ENCODE results near the gene PPP2R1A.

Gene PPP2R1A

DNA sequence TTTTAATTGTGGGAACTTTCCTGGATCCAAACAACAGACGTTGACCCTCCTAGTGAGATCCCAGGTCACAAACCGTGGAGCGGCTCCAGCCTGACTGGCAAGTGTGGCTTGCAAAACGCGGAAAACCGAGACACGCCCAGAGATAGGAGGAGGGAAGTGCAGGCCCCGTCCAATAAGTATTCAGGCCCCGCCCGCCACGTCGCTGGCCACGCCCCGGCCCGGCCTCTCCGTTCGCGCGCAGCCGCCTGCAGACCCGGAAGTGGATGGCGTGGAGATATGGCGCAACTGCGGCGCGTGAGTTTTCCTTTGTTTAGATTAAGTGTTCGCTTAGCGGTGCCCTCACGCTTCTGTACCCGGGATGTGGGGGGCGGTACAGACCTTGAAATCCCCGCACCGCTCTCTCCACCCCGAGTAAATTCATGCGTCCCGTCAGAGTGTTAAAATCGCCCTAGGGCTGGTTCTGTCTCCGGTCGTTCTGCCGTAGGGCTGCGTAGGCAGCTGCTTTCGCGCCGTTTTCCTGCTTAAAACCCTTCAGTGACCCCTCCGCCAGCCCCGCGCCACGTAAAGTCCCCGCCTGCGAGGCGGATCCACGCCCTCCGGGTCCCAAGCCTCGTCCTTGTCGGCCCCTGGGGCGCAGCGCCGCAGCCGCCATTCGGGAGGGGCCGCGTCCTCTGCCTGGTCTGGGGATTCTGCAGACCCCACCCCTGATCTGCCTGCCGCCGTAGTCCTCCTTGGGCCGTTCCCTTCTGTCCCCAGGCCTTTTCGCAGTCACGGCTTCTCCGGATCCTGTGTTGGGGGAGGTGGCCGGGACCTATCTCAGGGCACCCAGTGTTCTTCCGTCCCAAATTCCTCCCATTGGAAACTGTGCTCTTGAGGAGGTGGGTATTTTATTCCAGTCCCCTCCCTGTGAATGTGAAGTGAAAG is 79.7 kb downstream of the PPP2R1A start, which contains the start of gene ZNF766:
Gene ZNF766, plus strand, starts transcription at position 250 of the 924 bp plus-strand sequence. Its CDS starts 27 bp downstream, at position 277.
- peak within 1 kb of the TSS; percentile 94 for H3K4me3 ChIP-seq (replicated peaks; ENCODE audit: low read depth, low read length)
- peak; percentile 96 for DNase-seq (ENCODE audit: low read depth)
- TF ChIP-seq, protein P1, sequence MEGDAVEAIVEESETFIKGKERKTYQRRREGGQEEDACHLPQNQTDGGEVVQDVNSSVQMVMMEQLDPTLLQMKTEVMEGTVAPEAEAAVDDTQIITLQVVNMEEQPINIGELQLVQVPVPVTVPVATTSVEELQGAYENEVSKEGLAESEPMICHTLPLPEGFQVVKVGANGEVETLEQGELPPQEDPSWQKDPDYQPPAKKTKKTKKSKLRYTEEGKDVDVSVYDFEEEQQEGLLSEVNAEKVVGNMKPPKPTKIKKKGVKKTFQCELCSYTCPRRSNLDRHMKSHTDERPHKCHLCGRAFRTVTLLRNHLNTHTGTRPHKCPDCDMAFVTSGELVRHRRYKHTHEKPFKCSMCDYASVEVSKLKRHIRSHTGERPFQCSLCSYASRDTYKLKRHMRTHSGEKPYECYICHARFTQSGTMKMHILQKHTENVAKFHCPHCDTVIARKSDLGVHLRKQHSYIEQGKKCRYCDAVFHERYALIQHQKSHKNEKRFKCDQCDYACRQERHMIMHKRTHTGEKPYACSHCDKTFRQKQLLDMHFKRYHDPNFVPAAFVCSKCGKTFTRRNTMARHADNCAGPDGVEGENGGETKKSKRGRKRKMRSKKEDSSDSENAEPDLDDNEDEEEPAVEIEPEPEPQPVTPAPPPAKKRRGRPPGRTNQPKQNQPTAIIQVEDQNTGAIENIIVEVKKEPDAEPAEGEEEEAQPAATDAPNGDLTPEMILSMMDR (IDR thresholded peaks at IDR 0.05; ENCODE audit: low read length, missing control alignments) = no peak

DNA sequence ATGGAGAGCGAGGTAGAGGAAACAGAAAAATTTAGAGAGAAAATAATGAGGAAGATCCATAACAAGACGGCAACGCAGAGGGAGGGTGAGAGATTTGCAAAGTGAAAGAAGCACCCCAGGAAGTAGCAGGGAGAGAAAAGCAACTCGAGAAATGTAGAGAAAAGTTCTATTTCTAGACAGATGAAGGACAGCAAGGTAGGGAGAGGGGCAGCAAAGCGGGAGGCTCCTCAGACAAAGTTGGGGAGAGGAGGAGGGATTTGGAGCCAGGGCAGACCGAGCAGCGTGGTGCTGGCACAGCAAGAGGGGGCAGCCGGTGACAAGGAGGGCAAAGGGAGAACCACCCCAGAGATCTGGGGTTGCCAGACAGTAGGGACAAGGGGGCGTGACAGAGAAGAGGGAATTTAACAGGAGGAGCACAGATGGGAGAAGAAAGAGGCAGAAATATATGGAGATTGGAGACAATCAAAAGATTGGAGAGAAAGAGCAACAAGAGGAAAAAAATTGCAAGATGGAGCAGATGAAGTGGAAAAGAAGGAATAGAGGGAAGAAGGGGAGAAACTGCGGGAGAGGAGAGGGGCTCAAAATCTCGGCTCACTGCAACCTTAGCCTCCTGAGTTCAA is 80.5 kb downstream of the PPP2R1A start:
- TF ChIP-seq, protein P1 (IDR thresholded peaks at IDR 0.05; ENCODE audit: low read length, missing control alignments) = no peak
- H3K4me3 ChIP-seq (replicated peaks; ENCODE audit: low read depth, low read length) = peak overlapping the region; percentile 94
- no peak for DNase-seq (ENCODE audit: low read depth)

DNA sequence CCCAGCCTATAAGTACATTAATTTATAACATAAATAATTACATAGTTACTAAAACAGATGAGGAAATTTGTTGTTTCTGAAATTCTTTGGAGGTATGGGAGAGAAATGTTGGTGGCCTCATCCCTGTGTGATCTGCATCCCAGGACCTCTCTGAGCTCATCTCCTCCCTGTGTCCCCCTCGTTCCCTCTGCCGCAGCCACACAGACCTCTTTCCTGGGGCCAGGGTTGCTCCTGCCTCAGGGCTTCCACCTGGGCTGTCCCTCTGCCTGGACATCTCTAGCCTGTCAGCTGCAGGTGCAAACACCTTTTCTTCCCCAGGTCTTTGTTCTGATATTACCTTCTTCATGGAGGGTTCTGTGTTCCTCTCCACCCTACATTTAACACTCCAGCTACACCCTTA is 83.4 kb downstream of the PPP2R1A start:
- no peak for DNase-seq (ENCODE audit: low read depth)
- TF ChIP-seq, protein P1 (IDR thresholded peaks at IDR 0.05; ENCODE audit: low read length, missing control alignments) = no peak
- no peak overlapping the region for H3K4me3 ChIP-seq (replicated peaks; ENCODE audit: low read depth, low read length)

DNA sequence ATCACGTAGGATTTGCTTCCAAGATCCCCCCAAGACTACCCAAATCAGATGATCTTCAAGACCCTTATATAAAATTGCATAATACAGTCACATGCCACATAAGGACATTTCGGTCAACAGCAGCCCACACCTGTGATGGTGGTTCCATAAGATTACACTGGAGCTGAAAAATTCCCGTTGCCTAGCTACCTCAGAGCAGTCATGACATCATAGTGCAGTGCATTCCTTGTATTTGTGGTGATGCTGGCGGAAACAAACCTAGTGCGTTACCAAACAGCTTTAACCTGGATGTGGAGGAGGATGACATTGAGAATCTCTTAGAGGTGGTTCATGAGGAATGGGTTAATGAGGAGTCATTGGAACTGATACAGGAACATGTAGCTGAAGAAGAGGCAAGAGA is 84.3 kb downstream of the PPP2R1A start:
- DNase-seq (ENCODE audit: low read depth) = no peak

DNA sequence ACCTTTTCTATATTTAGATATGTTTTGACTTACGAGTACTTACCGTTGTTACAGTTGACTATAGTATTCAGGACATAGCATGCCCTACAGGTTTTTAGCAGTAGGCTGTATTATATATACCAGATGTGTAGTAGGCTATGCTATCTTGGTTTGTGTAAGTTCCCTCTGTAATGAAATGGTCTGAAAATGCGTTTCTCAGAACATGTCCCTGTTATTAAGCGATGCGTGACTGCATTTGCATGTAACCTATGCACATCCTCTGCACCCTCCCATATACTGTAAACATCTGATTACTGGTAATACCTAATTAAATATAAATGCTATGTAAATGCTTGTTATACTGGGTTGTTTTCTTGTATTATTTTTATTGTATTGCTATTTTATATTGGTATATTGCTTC is 86.1 kb downstream of the PPP2R1A start:
- H3K4me3 ChIP-seq (replicated peaks; ENCODE audit: low read depth, low read length) = no peak overlapping the region
- no peak for DNase-seq (ENCODE audit: low read depth)
- TF ChIP-seq, protein P1 (IDR thresholded peaks at IDR 0.05; ENCODE audit: low read length, missing control alignments) = no peak

More for the DNA sequence above, 84.3 kb downstream of the PPP2R1A start:
- no peak overlapping the region for H3K4me3 ChIP-seq (replicated peaks; ENCODE audit: low read depth, low read length)
- TF ChIP-seq, protein P1 (IDR thresholded peaks at IDR 0.05; ENCODE audit: low read length, missing control alignments) = no peak

DNA sequence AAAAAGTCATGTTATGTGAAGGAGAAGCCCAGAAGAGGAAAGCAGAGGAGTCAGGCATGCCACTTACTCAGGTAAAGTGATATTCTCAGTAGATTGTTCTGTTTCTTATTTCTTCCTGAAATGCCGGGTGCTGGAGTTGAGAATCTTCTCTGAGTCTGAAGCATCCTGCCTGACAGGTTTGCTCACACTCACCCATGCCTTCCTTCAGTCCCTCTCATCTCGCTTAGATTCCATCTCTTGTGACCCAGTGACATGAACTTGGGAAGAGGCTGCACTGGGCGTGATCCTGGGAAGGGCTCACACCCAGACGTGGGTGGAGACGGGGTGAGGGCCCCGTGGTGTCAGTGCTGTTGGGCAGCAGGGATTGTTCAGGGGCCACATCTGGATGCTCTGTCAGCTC is 87.6 kb downstream of the PPP2R1A start:
- TF ChIP-seq, protein P1 (IDR thresholded peaks at IDR 0.05; ENCODE audit: low read length, missing control alignments) = no peak
- H3K4me3 ChIP-seq (replicated peaks; ENCODE audit: low read depth, low read length) = no peak overlapping the region
- DNase-seq (ENCODE audit: low read depth) = no peak

Data from fibroblast of pulmonary artery (primary cell).